ENCODE results near the gene DNAH10.
A peak's percentile ranks its signal among the peaks of the same experiment; 100 is the strongest.

Gene DNAH10

GRCh38 chr12:123744836-123745235 is 17.3 kb upstream of the DNAH10 start:
- no peak for DNase-seq (ENCODE audit: low read depth in 3 of 3)

- no peak for DNase-seq (ENCODE audit: low read depth in 3 of 3)
Observed at GRCh38 chr12:123747309-123747708, 14.8 kb upstream of the DNAH10 start.

GRCh38 chr12:123748161-123748560 is 13.9 kb upstream of the DNAH10 start:
- no peak for DNase-seq (ENCODE audit: low read depth in 3 of 3)

GRCh38 chr12:123748661-123749060 is 13.4 kb upstream of the DNAH10 start:
- DNase-seq (ENCODE audit: low read depth in 3 of 3) = no peak

- DNase-seq (ENCODE audit: low read depth in 3 of 3) = no peak
Observed at GRCh38 chr12:123749355-123749754, 12.7 kb upstream of the DNAH10 start.

GRCh38 chr12:123750159-123750656 is 11.9 kb upstream of the DNAH10 start:
- DNase-seq (ENCODE audit: low read depth in 3 of 3) = no peak

GRCh38 chr12:123752046-123752445 is 10.1 kb upstream of the DNAH10 start:
- no peak for DNase-seq (ENCODE audit: low read depth in 3 of 3)

GRCh38 chr12:123754041-123754772 is 7.9 kb upstream of the DNAH10 start:
- DNase-seq (ENCODE audit: low read depth in 3 of 3) = no peak

- no peak for DNase-seq (ENCODE audit: low read depth in 3 of 3)
Observed at GRCh38 chr12:123757561-123757960, 4.5 kb upstream of the DNAH10 start.

GRCh38 chr12:123760267-123760938 is 1.7 kb upstream of the DNAH10 start:
- no peak for DNase-seq (ENCODE audit: low read depth in 3 of 3)

GRCh38 chr12:123762715-123763052 is 583 bp downstream of the DNAH10 start:
- DNase-seq (ENCODE audit: low read depth in 3 of 3) = no peak

- DNase-seq (ENCODE audit: low read depth in 3 of 3) = no peak
Observed at GRCh38 chr12:123763093-123763492, 992 bp downstream of the DNAH10 start.

GRCh38 chr12:123764109-123764508 is 2.0 kb downstream of the DNAH10 start:
- DNase-seq (ENCODE audit: low read depth in 3 of 3) = no peak

- DNase-seq (ENCODE audit: low read depth in 3 of 3) = no peak
Observed at GRCh38 chr12:123765504-123766035, 3.5 kb downstream of the DNAH10 start.

- peak in 1 of 3 experiments; percentile 17 for DNase-seq (ENCODE audit: low read depth in 3 of 3)
Observed at GRCh38 chr12:123767613-123768012, 5.5 kb downstream of the DNAH10 start.

GRCh38 chr12:123771261-123771660 is 9.2 kb downstream of the DNAH10 start:
- no peak for DNase-seq (ENCODE audit: low read depth in 3 of 3)

- no peak for DNase-seq (ENCODE audit: low read depth in 3 of 3)
Observed at GRCh38 chr12:123772074-123772473, 10.0 kb downstream of the DNAH10 start.

- no peak for DNase-seq (ENCODE audit: low read depth in 3 of 3)
Observed at GRCh38 chr12:123773375-123773774, 11.3 kb downstream of the DNAH10 start.

- DNase-seq (ENCODE audit: low read depth in 3 of 3) = no peak
Observed at GRCh38 chr12:123779551-123779950, 17.4 kb downstream of the DNAH10 start.

- no peak for DNase-seq (ENCODE audit: low read depth in 3 of 3)
Observed at GRCh38 chr12:123782997-123783792, 21.1 kb downstream of the DNAH10 start.

- DNase-seq (ENCODE audit: low read depth in 3 of 3) = no peak
Observed at GRCh38 chr12:123787466-123787865, 25.4 kb downstream of the DNAH10 start.

- DNase-seq (ENCODE audit: low read depth in 3 of 3) = no peak
Observed at GRCh38 chr12:123788541-123788940, 26.4 kb downstream of the DNAH10 start.

Measured in stimulated activated CD4-positive, alpha-beta T cell treated with anti-CD3 and anti-CD28 coated beads, TNF-alpha, amount 100 ng/mL, for 24 hours (primary cell).